Measurements from ENCODE around the gene ITPR1.

- TF ChIP-seq POLR2A (IDR thresholded peaks at IDR 0.05; ENCODE audit: extremely low read depth, insufficient read length) (no peak), CTCF (IDR thresholded peaks at IDR 0.05; ENCODE audit: low read depth, low read length) (no peak), MAX (IDR thresholded peaks at IDR 0.05; ENCODE audit: low read depth, low read length) (no peak)
These were observed 94.6 kb downstream of the ITPR1 start for GRCh38 chr3:4587838-4588105.

Data from NB4 (cell line).